Prostate gland (tissue), 2 donors: ENCODE results near the gene UNC119B.

ENCODE experiments used
- CTCF ChIP-seq, 4 experiments: fragments of 200-600 bp in 2 of 4; fragments of 450-650 bp in 2 of 4; sonication (generic) in 2 of 4; IDR thresholded peaks; 1 replicate in 3 of 4; 2 replicates in 1 of 4; pipeline ENCODE4 v1.5.1; 2016 to 2019; ENCODE audit warnings: antibody characterized with exemption in 4 of 4, mild to moderate bottlenecking in 2 of 4, moderate library complexity in 2 of 4
- POLR2A ChIP-seq: fragments of 450-650 bp; IDR thresholded peaks from one replicate; pipeline ENCODE4 v1.6.1; 2016; ENCODE audit warnings: antibody characterized with exemption, mild to moderate bottlenecking
- POLR2AphosphoS5 ChIP-seq: sonication (generic); formaldehyde crosslinking; IDR thresholded peaks from one replicate; pipeline ENCODE4 v1.6.1; 2017; ENCODE audit warnings: antibody characterized with exemption

GRCh38 chr12:120725659-120726509 is 15.6 kb downstream of the UNC119B start, which contains the start of gene ACADS:
- TF ChIP-seq POLR2A = peak; percentile 88
- peak in 1 of 4 experiments; percentile 29 for TF ChIP-seq CTCF (IDR thresholded peaks at IDR 0.05)
- peak; percentile 72 for TF ChIP-seq POLR2AphosphoS5
